IMR-90 (cell line): ENCODE data around the gene NDUFB3. TPM values are rescaled to one million over a fixed set of nuclear protein-coding genes. Genes with fewer than 3 reads are reported as not detected.

ENCODE experiments used
- ATAC-seq: fragments of 200-7000 bp; cut with Tn5 transposase; 2 replicates; pipeline ENCODE4 v1.9.1; 2020; ENCODE audit warnings: low read depth, mild to moderate bottlenecking, moderate library complexity
- BruUV-seq: library from RNA; stranded (reverse); fragments of 400-500 nt; replicated peaks from 2 replicates; lab custom pipeline; 2021; lab: Mats Ljungman, UMichigan
- CTCF ChIA-PET: fragments of 300-600 bp; formaldehyde crosslinking; extraction: SDS; loops from one replicate; lab custom pipeline; 2021; ENCODE audit warnings: antibody characterized with exemption; lab: Yijun Ruan, JAX
- POLR2A ChIA-PET: fragments of 300-600 bp; sonication (Branson Sonifier 250); formaldehyde crosslinking; loops from one replicate; lab custom pipeline; 2022; ENCODE audit warnings: antibody characterized with exemption; ENCODE audit not compliant: unreplicated experiment; lab: Charles Lee
- DNase-seq: peaks from one replicate; pipeline ENCODE4 v3.0.0; 2013
- H2AFZ ChIP-seq: replicated peaks from 2 replicates; pipeline ENCODE3; 2013; ENCODE audit warnings: low read length, mild to moderate bottlenecking; ENCODE audit not compliant: poor library complexity
- H2AK5ac ChIP-seq: 2 replicates; pipeline ENCODE4 v1.6.1; 2013; ENCODE audit warnings: low read depth, low read length, inconsistent platforms
- H2AK9ac ChIP-seq: replicated peaks from 2 replicates; pipeline ENCODE3; 2013; ENCODE audit warnings: mild to moderate bottlenecking, low read depth, low read length, moderate library complexity; ENCODE audit not compliant: poor library complexity
- H2BK120ac ChIP-seq: 2 replicates; pipeline ENCODE4 v1.6.1; 2013; ENCODE audit warnings: low read depth, low read length, inconsistent platforms
- H2BK15ac ChIP-seq: 3 replicates; pipeline ENCODE4 v1.6.1; 2013; ENCODE audit warnings: low read depth, low read length, inconsistent platforms
- H2BK20ac ChIP-seq: 2 replicates; pipeline ENCODE4 v1.6.1; 2013; ENCODE audit warnings: low read depth, mild to moderate bottlenecking, inconsistent platforms, low read length, moderate library complexity
- H2BK5ac ChIP-seq: 2 replicates; pipeline ENCODE4 v1.6.1; 2013; ENCODE audit warnings: mild to moderate bottlenecking, low read depth, low read length, inconsistent platforms; ENCODE audit not compliant: poor library complexity, severe bottlenecking
- H3K14ac ChIP-seq: replicated peaks from 2 replicates; pipeline ENCODE4 v1.6.1; 2013; ENCODE audit warnings: low read depth, low read length, inconsistent platforms
- H3K18ac ChIP-seq: 2 replicates; pipeline ENCODE4 v1.6.1; 2013; ENCODE audit warnings: low read depth, low read length, control low read depth
- H3K23ac ChIP-seq: 2 replicates; pipeline ENCODE4 v1.6.1; 2013; ENCODE audit warnings: low read depth, low read length, inconsistent platforms
- H3K27ac ChIP-seq: 2 replicates; pipeline ENCODE4 v1.5.1; 2013; ENCODE audit warnings: mild to moderate bottlenecking, control low read depth, low read length; ENCODE audit not compliant: insufficient read depth
- H3K27me3 ChIP-seq: 2 replicates; pipeline ENCODE4 v1.6.1; 2013; ENCODE audit warnings: low read length; ENCODE audit not compliant: control insufficient read depth, insufficient read depth
- H3K36me3 ChIP-seq: 2 replicates; pipeline ENCODE4 v1.6.1; 2013; ENCODE audit warnings: low read length, mixed read lengths; ENCODE audit not compliant: control insufficient read depth, insufficient read depth
- H3K4ac ChIP-seq: 2 replicates; pipeline ENCODE4 v1.6.1; 2013; ENCODE audit warnings: low read depth, low read length, inconsistent platforms
- H3K4me1 ChIP-seq: 2 replicates; pipeline ENCODE4 v1.6.1; 2013; ENCODE audit warnings: low read length, mixed read lengths; ENCODE audit not compliant: control insufficient read depth, insufficient read depth
- H3K4me2 ChIP-seq: 2 replicates; pipeline ENCODE4 v1.6.1; 2013; ENCODE audit warnings: low read depth, mild to moderate bottlenecking, control low read depth, low read length, moderate library complexity
- H3K4me3 ChIP-seq: 2 replicates; pipeline ENCODE4 v1.5.1; 2013; ENCODE audit warnings: low read depth, mild to moderate bottlenecking, control low read depth, low read length, moderate library complexity; ENCODE audit not compliant: insufficient read depth
- H3K56ac ChIP-seq: 2 replicates; pipeline ENCODE4 v1.6.1; 2013; ENCODE audit warnings: low read length, inconsistent platforms; ENCODE audit not compliant: insufficient read depth; ENCODE audit errors: extremely low read depth
- H3K79me1 ChIP-seq, 2 experiments: 2 replicates each; pipeline ENCODE4 v1.6.1; 2013; ENCODE audit warnings: low read length in 2 of 2, inconsistent platforms in 1 of 2, low read depth in 1 of 2
- H3K9ac ChIP-seq: 2 replicates; pipeline ENCODE4 v1.6.1; 2013; ENCODE audit warnings: low read depth, low read length, control low read depth
- H3K9me1 ChIP-seq: 2 replicates; pipeline ENCODE4 v1.6.1; 2013; ENCODE audit warnings: low read length, inconsistent platforms; ENCODE audit not compliant: insufficient read depth
- H3K9me3 ChIP-seq: 2 replicates; pipeline ENCODE4 v1.6.1; 2013; ENCODE audit warnings: low read length; ENCODE audit not compliant: control insufficient read depth, insufficient read depth
- H4K20me1 ChIP-seq: 2 replicates; pipeline ENCODE4 v1.6.1; 2013; ENCODE audit warnings: low read length, inconsistent platforms; ENCODE audit not compliant: insufficient read depth
- H4K5ac ChIP-seq: 2 replicates; pipeline ENCODE4 v1.6.1; 2013; ENCODE audit warnings: mild to moderate bottlenecking, low read depth, low read length, control low read depth
- H4K8ac ChIP-seq, 2 experiments: 2 replicates each; pipeline ENCODE4 v1.6.1; 2013; ENCODE audit warnings: low read depth in 2 of 2, low read length in 2 of 2, control low read depth in 1 of 2, inconsistent platforms in 1 of 2
- H4K91ac ChIP-seq: 2 replicates; pipeline ENCODE4 v1.6.1; 2013; ENCODE audit warnings: low read depth, low read length, inconsistent platforms; ENCODE audit not compliant: insufficient read depth
- ELK1 ChIP-seq: fragments of 150-350 bp; IDR thresholded peaks from 2 replicates; pipeline ENCODE4 v1.6.1; 2016; ENCODE audit warnings: low read depth, mild to moderate bottlenecking, low read length, moderate library complexity, borderline replicate concordance
- SMC3 ChIP-seq: fragments of 150-350 bp; IDR thresholded peaks from 2 replicates; pipeline ENCODE4 v1.6.1; 2016; ENCODE audit warnings: low read depth, mild to moderate bottlenecking, antibody characterized with exemption, low read length, moderate library complexity
- dilution Hi-C: fragments of 300-500 bp; cut with HindIII; formaldehyde crosslinking; loops from one replicate; pipeline ENCODE4 v1.14.3; 2018; ENCODE audit warnings: low sequenced_read_pairs; ENCODE audit not compliant: unreplicated experiment
- in situ Hi-C: fragments of 300-500 bp; cut with MboI; formaldehyde crosslinking; loops from 3 replicates; pipeline ENCODE4 v1.14.3; 2019; ENCODE audit warnings: low sequenced_read_pairs, inconsistent platforms, mixed read lengths
- intact Hi-C: fragments of 100-400 bp; cut with micrococcal nuclease; formaldehyde crosslinking; loops from 2 replicates; pipeline ENCODE4 v1.10.0; 2022
- polyA plus RNA-seq, 3 experiments: library from polyadenylated mRNA; depleted of rRNA; stranded (reverse); fragments of >200 nt; gene quantifications; 2 replicates each; pipeline ENCODE4 v1.2.3, GENCODE V29; 2012; ENCODE audit warnings: low replicate concordance in 1 of 3
- total RNA-seq: library from RNA; depleted of rRNA; stranded (reverse); fragments of >200 nt; gene quantifications from 2 replicates; pipeline ENCODE4 v1.2.3, GENCODE V29; 2012

NDUFB3 gene
- total and polyA plus RNA-seq, 2 of the 4 experiments (the other 2 are of a cell fraction), result 41.0 to 98.7 TPM

GRCh38 chr2:201114846-201115245 is 43.0 kb downstream of the NDUFB3 start:
- ATAC-seq (no peak), DNase-seq (no peak)
- peaks cover 10 to 48% of the 10 kb centered on the region in 2 experiments; a peak in 3 of 4 replicates for H3K79me1 ChIP-seq
- no peak overlapping the region for H3K18ac ChIP-seq
- H3K27ac ChIP-seq, result peak overlapping the region; percentile 39; the same call in 1 of the 2 replicates
- peaks cover 8% of the 10 kb centered on the region for H4K20me1 ChIP-seq
- H3K9me3 ChIP-seq, result no peaks in the 10 kb centered on the region
- dilution Hi-C loops, result no loop called here
- in situ Hi-C loops, result no loop called here
- peak overlapping the region; percentile 72; the same call in 1 of the 2 replicates for H3K4ac ChIP-seq
- H3K4me2 ChIP-seq, result 0 out of 2 replicates have a peak overlapping the region, but pooled peaks have one; percentile 44
- H3K14ac ChIP-seq, result 0 out of 2 replicates have a peak overlapping the region, but pooled peaks have one; percentile 48
- peak overlapping the region; percentile 26 for H2BK5ac ChIP-seq
- H2AK9ac ChIP-seq, result peak overlapping the region; percentile 79
- no TSS peak for BruUV-seq
- CTCF ChIA-PET, result interaction anchor here (0.6 to 2.1 kb wide), 2 partner anchors 31 to 1656 kb away, joined by 3 to 5 read pairs; no protein-coding TSS in a partner anchor
- H4K8ac ChIP-seq, result peak overlapping the region in 1 of 2 experiments; percentile 48; a peak in 1 of 4 replicates
- H3K9ac ChIP-seq, result no peak overlapping the region
- H2BK120ac ChIP-seq, result peak overlapping the region; percentile 34; the same call in 1 of the 2 replicates
- H2BK20ac ChIP-seq, result no peak overlapping the region
- H3K27me3 ChIP-seq, result no peaks in the 10 kb centered on the region
- H2AK5ac ChIP-seq, result no peak overlapping the region
- intact Hi-C loops, result loop anchor here (5.0 kb wide), 1 partner anchor 43 kb away; the partner anchor contains the start of genes HYCC2 and NDUFB3
- H2AFZ ChIP-seq, result no peak overlapping the region
- H4K5ac ChIP-seq, result peak overlapping the region; percentile 61
- H3K4me3 ChIP-seq, result no peak overlapping the region
- H3K9me1 ChIP-seq, result peaks cover 6% of the 10 kb centered on the region
- H2BK15ac ChIP-seq, result no peak overlapping the region
- H3K56ac ChIP-seq, result no peak overlapping the region
- no peaks in the 10 kb centered on the region for H3K36me3 ChIP-seq
- H3K4me1 ChIP-seq, result peaks cover 4% of the 10 kb centered on the region
- peak overlapping the region; percentile 67; the same call in 1 of the 2 replicates for H4K91ac ChIP-seq
- TF ChIP-seq SMC3 (no peak), ELK1 (no peak)
- POLR2A ChIA-PET, result no interaction called here
- peak overlapping the region; percentile 48; the same call in 1 of the 2 replicates for H3K23ac ChIP-seq
